Measurements from ENCODE around the gene ARMS2.

ARMS2 gene

GRCh38 chr10:122450353-122450990, 4.0 kb upstream of the ARMS2 start:
- no peak for DNase-seq (ENCODE audit: low spot score)

- DNase-seq (ENCODE audit: low spot score), result no peak
Observed at GRCh38 chr10:122454071-122454470, 382 bp upstream of the ARMS2 start.

DNA sequence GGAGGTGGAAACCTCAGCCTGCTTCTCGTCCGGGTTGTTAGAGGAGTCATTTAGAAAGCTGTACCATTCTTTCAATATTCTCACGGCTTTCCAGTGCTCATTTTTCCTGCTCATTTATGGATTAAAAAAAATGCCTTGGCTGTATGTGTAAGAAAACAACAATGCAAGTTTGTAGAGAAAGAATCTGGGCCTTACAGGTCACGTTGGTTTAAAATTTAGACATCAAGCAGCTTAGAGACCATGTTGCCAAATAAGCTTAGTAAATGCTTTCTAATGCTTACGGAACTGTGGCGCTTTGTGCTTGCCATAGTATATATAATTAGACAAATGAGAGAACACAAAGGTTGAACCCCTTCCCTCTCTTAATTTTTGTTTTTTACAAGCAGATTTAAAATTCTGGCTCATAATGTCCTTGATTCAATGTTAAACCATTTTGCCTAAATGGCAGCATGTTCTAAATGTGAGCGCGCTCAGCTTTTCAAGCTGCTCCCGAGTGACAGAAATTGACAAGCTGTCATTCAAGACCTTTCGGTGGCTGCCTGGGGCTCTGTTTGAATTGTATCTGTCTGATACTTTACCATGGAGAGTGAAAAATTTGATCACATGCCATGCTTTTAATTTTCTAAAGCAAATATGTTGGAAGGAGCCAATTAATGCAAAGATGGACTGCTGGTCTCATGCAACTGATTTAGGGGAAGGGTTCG, 1.1 kb downstream of the ARMS2 start:
- DNase-seq (ENCODE audit: low spot score), result no peak

- DNase-seq (ENCODE audit: low spot score), result no peak
Observed at GRCh38 chr10:122457934-122458333, 3.5 kb downstream of the ARMS2 start.

GRCh38 chr10:122458693-122459092, 4.2 kb downstream of the ARMS2 start:
- DNase-seq (ENCODE audit: low spot score), result no peak

GRCh38 chr10:122459561-122460273, 5.3 kb downstream of the ARMS2 start:
- no peak for DNase-seq (ENCODE audit: low spot score)

GRCh38 chr10:122460891-122461293, 6.4 kb downstream of the ARMS2 start:
- DNase-seq (ENCODE audit: low spot score), result no peak

- no peak for DNase-seq (ENCODE audit: low spot score)
Observed at GRCh38 chr10:122461367-122461728, 6.9 kb downstream of the ARMS2 start, which contains the start of gene HTRA1. TSS of gene HTRA1 (plus strand) at chr10:122461553. CDS start at chr10:122461653, 100 bp downstream.

DNA sequence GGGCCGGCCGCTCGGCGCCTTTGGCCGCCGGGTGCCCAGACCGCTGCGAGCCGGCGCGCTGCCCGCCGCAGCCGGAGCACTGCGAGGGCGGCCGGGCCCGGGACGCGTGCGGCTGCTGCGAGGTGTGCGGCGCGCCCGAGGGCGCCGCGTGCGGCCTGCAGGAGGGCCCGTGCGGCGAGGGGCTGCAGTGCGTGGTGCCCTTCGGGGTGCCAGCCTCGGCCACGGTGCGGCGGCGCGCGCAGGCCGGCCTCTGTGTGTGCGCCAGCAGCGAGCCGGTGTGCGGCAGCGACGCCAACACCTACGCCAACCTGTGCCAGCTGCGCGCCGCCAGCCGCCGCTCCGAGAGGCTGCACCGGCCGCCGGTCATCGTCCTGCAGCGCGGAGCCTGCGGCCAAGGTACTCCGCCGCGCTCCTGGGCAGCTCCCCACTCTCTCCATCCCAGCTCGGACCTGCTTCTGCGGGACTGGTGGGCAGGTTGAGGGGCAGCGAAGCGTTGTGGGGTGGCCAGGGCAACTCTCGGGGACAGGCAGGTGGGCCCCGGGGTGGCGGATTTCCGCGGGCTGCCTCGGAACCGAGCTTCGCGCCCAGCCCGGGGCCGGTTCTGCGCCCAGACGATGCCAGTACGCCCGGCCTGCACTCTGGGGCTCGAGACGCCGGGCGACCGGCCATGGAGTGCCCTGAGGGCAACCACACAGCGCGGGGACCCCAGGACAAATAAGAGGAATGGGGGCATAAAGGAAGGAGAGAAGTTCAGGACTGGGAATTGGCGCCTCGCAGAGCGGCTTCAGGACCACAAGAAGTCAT, 7.5 kb downstream of the ARMS2 start:
- no peak for DNase-seq (ENCODE audit: low spot score)

GRCh38 chr10:122462533-122463465, 8.3 kb downstream of the ARMS2 start:
- no peak for DNase-seq (ENCODE audit: low spot score)

DNA sequence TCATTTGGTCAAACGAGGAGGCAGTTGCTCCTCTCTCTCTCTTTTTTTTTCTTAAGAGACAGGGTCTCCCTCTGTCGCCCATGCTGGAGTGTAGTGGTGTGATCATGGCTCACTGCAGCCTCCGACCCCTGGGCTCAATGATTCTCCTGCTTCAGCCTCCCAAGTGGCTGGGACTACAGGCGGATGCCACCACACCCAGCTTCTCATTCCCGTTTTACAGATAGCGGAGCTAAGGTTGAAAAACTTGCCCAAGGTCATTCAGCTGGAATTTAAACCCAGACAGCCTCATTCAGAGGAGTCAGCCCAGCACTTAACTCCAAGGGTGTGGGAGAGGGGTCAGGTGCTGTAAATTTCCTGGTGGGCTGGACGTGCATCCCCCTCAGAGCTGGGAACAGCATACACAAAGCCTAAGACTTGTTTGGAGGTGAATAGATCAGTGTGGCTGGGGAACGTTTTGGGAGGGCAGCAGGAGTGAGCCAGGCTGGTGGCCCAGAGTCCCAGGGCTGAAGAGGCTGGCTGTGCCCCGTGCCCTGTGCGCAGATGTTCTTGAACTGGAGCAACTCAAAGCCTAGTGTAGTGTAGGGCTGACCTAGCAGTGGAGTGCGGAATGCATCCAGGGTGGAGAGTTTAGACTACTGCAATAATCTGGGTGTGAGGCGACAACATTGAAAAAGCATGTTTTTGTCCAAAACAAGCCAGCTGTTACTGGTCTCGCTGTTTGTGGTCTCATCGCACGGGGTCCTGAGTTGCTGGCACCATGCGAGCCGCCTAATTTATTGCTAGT, 9.2 kb downstream of the ARMS2 start:
- no peak for DNase-seq (ENCODE audit: low spot score)

DNA sequence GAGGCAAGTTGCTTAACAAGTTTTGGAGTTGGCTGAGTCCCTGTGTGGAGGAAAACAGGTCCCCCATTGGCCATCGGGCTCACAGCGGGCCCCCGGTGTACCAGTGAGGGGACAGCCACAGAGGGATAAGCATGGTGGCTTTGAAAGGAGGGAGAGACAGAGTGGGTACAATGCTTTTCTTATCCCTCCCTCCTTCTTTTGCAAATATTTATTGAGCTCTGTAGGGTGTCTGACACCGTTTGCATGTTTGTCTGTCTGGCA, 9.7 kb downstream of the ARMS2 start:
- DNase-seq (ENCODE audit: low spot score), result no peak

- DNase-seq (ENCODE audit: low spot score), result no peak
Observed at GRCh38 chr10:122464586-122464985, 10.1 kb downstream of the ARMS2 start.

- DNase-seq (ENCODE audit: low spot score), result no peak
Observed at GRCh38 chr10:122465401-122466040, 11.1 kb downstream of the ARMS2 start.

DNA sequence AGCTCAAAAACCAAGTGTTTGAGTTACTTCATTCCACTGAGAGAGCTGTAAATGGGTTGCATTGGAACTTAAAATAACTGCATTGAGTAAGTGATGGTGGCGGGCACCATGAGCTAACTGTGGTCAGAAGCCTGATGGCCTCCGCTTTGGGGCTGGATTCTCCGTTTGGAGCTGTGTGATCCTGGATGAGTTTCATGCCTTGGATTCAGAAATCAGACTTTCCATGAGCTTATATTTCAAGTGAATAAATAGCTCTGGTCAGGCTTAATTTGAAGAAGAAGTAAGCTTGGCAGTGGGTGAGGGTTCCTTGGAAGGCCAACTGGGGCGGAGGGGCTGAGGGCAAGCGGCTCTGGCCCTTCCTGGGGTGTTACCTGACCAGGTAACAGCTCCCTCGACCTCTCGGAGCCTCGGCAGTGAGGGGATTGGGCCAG, 12.5 kb downstream of the ARMS2 start:
- DNase-seq (ENCODE audit: low spot score), result no peak

- no peak for DNase-seq (ENCODE audit: low spot score)
Observed at GRCh38 chr10:122467701-122468100, 13.2 kb downstream of the ARMS2 start.

DNA sequence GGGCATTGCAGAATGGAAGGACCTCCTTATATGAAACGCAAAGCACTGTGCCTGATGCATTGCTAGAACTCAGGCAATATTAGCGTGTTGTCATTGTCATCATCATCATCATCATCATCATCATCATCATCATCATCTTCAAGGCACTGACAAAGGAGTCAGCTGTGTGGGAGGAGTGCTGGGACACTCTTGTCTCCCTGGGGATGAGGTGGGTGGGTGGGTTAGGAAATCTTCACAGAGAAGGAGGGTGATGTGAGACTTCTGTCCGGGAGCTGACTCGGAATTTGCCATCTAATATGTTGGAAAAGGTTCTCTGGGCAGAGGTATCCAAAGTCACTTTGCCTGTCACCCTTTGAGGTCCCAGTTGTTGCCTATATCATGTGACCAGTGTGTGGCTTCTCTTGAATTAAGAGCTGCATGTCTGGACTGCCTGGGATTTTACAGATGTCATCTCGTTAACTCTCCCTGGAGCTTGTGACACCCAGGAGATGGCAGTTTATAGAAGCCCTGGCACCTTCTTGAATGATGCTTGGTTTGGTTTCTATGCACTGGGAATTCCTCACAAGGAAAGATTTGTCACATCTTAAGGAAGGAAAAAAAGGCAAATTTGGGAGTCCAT, 14.0 kb downstream of the ARMS2 start:
- no peak for DNase-seq (ENCODE audit: low spot score)

- DNase-seq (ENCODE audit: low spot score), result no peak
Observed at GRCh38 chr10:122468926-122469781, 14.7 kb downstream of the ARMS2 start.

- no peak for DNase-seq (ENCODE audit: low spot score)
Observed at GRCh38 chr10:122469848-122470247, 15.4 kb downstream of the ARMS2 start.
